ENCODE data around the gene SMC2. TPM values are rescaled to one million over a fixed set of nuclear protein-coding genes. Genes with fewer than 3 reads are reported as not detected.
A peak's percentile ranks its signal among the peaks of the same experiment; 100 is the strongest.

The SMC2 gene
- total RNA-seq (1 to 10 TPM; 1.5 to 4.4 (median 3.1) TPM), polyA plus RNA-seq (1 to 10 TPM in 1 of 2 donors, under 1 TPM in 1; 0.68 to 1.7 TPM)

DNA sequence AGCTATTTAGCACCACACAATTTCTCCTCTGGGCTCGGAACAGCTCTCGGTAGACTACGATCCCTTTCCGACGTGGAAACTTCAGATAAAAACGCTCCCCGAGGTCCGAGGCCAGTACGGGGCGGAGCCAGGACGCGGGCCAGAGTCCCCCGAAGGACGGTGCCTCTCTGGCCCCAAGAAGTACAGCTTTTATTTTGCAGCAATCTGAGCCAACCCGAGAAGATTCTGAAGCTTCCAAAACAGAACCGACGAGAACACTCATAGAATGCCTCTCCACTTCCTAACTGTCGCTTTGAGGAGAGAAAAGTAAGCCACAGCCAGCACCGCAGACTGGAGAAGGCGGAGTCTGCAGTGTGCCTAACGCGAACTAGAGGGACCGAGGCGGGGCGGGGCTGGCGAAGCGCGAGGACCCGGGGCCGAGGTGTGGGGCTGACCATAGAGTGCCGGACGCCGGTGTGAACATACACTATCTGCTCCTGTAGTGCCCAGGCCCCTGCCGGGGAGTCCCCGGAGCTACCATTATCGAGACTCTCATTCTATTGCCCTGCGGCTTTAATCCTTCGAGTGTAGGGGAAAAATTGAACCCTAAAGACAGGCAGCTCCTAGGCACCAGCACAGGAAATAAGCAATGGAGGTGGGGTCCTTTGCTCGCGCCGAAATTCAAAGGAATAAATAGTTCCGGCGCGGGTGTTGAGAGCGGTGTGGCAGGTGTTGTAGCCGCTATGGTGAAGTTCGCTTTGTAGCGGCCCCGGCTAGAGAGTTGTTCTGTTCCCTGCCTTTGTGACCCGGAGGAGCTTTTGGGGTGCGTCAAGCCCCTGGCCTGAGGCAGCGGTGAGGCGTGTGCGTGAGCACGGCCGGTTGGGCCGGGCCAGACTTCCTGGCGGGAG lies at the start of gene SMC2:
Gene SMC2 (plus strand): TSS at position 663 of the 887 bp plus-strand sequence. CDS start 1,076 bp downstream, outside the sequence.
- ATAC-seq (peak; percentile 97 to 99 (median 98)), FAIRE-seq (no peak)
- intact Hi-C loops (cut with DNase I), result no loop called here

DNA sequence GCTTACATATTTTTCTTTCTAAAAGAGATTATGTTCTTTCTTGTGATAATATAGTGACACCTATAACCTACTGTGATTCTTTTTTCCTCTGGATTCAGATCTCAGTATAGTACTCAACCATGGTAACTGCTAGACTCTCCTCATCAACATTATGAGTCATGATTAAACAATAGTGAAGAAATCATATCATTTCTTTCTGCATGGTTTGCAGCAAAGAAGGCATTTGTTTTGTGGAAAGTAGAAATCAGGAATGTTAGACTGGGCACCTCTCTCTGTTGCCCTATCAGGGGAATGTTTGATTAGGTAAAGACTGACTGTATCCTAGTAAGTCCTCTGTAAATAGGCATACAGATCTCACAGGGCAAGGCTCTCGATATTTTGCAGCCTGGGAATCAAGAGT lies 25.6 kb upstream of the SMC2 start:
- Histone ChIP-seq H3K27ac (no peak overlapping the region), H3K27me3 (no peaks in the 10 kb centered on the region), H3K4me3 (no peak overlapping the region), H3K36me3 (no peaks in the 10 kb centered on the region), H3K9me3 (no peaks in the 10 kb centered on the region), H3K4me1 (no peaks in the 10 kb centered on the region)
- TF ChIP-seq CTCF (IDR thresholded peaks at IDR 0.05), result no peak
- intact Hi-C loops (cut with DNase I), result no loop called here
- DNase-seq (no peak), ATAC-seq (no peak), FAIRE-seq (no peak)
- 35 to 41% methylated on average over 1 of the region's 1 CpG for WGBS, 2 donors

More for the DNA sequence above, at the start of gene SMC2:
- peaks cover 3 to 11% (median 10%) of the 10 kb centered on the region in 3 donors for H3K4me1 ChIP-seq
- no peaks in the 10 kb centered on the region for H3K36me3 ChIP-seq
- H3K27ac ChIP-seq, result peak within 1 kb of the TSS; percentile 94 to 98 (median 96)
- H3K9me3 ChIP-seq, result no peaks in the 10 kb centered on the region
- WGBS, 2 donors, result 0% methylated on average over 50 to 58 of the region's 58 CpGs
- TF ChIP-seq CTCF (IDR thresholded peaks at IDR 0.05), result no peak
- peak; percentile 86 to 93 (median 90) for DNase-seq
- peak within 1 kb of the TSS; percentile 49 to 59 (median 56) for H3K4me3 ChIP-seq
- no peaks in the 10 kb centered on the region for H3K27me3 ChIP-seq

DNA sequence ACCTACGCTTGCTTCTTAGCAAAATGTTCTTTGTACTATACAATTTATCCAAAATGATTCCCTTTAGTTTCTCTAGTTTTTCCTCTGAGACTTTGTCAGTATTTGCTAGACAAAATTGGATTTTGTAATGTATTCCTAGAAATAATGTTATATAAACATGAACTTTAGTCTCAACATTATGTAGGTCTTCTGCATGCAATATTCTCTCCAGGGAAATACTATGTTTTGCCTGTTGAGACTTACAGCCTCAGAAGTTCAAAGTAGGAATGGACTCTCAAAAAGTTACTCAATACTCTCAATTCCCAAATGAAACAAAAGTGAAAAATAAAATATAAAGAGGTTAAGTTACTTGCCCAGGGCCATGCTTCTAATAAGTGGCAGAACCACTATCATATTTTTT lies 24.8 kb upstream of the SMC2 start:
- 93 to 97% methylated on average over 1 of the region's 1 CpG for WGBS, 2 donors
- DNase-seq (no peak), ATAC-seq (no peak), FAIRE-seq (no peak)
- Histone ChIP-seq H3K4me3 (no peak overlapping the region), H3K27ac (no peak overlapping the region), H3K9me3 (no peaks in the 10 kb centered on the region), H3K36me3 (no peaks in the 10 kb centered on the region), H3K27me3 (no peaks in the 10 kb centered on the region), H3K4me1 (peaks cover 0 to 4% (median 1%) of the 10 kb centered on the region in 3 donors)
- no peak for TF ChIP-seq CTCF (IDR thresholded peaks at IDR 0.05)
- intact Hi-C loops (cut with DNase I), result no loop called here

- 75 to 87% methylated on average over 1 of the region's 1 CpG for WGBS, 2 donors
- DNase-seq, result no peak
- no peak for FAIRE-seq
- intact Hi-C loops (cut with DNase I), result no loop called here
- no peak for ATAC-seq
- no peak overlapping the region for H3K4me3 ChIP-seq
- H3K27ac ChIP-seq, result no peak overlapping the region
- no peaks in the 10 kb centered on the region for H3K9me3 ChIP-seq
- H3K4me1 ChIP-seq, result peaks cover 0 to 18% (median 8%) of the 10 kb centered on the region in 3 donors
- no peaks in the 10 kb centered on the region for H3K27me3 ChIP-seq
- H3K36me3 ChIP-seq, result no peaks in the 10 kb centered on the region
- no peak for TF ChIP-seq CTCF (IDR thresholded peaks at IDR 0.05)
These were observed 22.5 kb upstream of the SMC2 start for GRCh38 chr9:104071589-104071988.
